Neural crest cell (in vitro differentiated cells): ENCODE data around the gene SLC23A3. TPM values are rescaled to one million over a fixed set of nuclear protein-coding genes. Genes with fewer than 3 reads are reported as not detected.
"Not testable (repeated sequence)": the region's sequence is repeated elsewhere in the genome, so short reads cannot be mapped to it uniquely, and the experiment has no call there.

ENCODE experiments used
- DNase-seq: peaks from one replicate; pipeline ENCODE4 v3.0.0; 2021; ENCODE audit warnings: low read depth, mixed read lengths, low spot score
- H3K27ac Mint-ChIP-seq: one replicate; pipeline ENCODE4 v1.8.0; 2021; ENCODE audit warnings: mild to moderate bottlenecking, mixed read lengths; ENCODE audit not compliant: unreplicated experiment
- H3K27me3 Mint-ChIP-seq: 2 replicates; pipeline ENCODE4 v1.8.0; 2021; ENCODE audit warnings: low read depth, mild to moderate bottlenecking, mixed read lengths
- H3K36me3 Mint-ChIP-seq: 2 replicates; pipeline ENCODE4 v1.8.0; 2021; ENCODE audit warnings: low read depth, mild to moderate bottlenecking, mixed read lengths
- H3K4me1 Mint-ChIP-seq: 2 replicates; pipeline ENCODE4 v1.8.0; 2021; ENCODE audit warnings: mixed read lengths
- H3K4me3 Mint-ChIP-seq: one replicate; pipeline ENCODE4 v1.8.0; 2021; ENCODE audit warnings: mild to moderate bottlenecking, mixed read lengths
- H3K9me3 Mint-ChIP-seq: 2 replicates; pipeline ENCODE4 v1.8.0; 2021; ENCODE audit warnings: mixed read lengths
- CTCF ChIP-seq: fragments of 200-600 bp; sonication (generic); conservative IDR thresholded peaks from 2 replicates; pipeline ENCODE4 v1.5.0; 2021; ENCODE audit warnings: antibody characterized with exemption, mild to moderate bottlenecking
- total RNA-seq: library from RNA; stranded (reverse); gene quantifications from 2 replicates; pipeline ENCODE4 v1.2.1, GENCODE V29; 2021

Gene SLC23A3
- total RNA-seq, 1 donor from 2014 or later: 1.5 TPM

DNA sequence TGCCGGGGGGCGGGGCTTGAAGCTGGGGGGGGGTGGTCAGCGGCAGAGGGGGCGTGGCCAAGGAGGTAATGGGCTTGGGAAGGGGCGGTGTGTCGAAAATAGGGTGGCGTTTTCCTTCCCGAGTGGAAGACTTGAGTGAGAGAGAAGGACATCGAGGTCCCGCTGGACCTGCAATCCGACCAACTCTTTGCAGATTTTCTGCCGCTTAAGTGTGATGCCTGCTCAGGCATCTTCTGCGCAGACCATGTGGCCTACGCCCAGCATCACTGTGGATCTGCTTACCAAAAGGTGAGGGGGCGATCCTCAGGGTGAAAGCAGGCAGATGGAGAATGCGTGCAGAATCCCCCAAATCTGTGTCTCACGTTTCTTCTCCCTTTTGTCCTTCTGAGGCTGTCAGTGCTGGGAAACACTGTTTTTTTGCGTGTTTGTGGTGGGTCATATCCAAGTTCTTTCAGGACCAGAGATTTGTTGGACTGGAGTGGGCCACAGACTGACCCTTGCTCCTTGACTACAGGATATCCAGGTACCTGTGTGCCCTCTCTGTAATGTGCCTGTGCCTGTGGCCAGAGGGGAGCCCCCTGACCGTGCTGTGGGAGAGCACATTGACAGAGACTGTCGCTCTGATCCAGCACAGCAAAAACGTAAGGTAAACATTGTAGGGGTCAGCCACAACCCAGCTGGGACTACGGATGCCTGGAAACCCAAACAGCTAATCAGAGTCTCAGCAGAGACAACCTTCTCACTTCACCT is 37.5 kb upstream of the SLC23A3 start:
- Mint-ChIP-seq H3K27ac (peak overlapping the region; percentile 64), H3K9me3 (peaks cover 2% of the 10 kb centered on the region), H3K4me3 (peak overlapping the region; percentile 92), H3K4me1 (peaks cover 21% of the 10 kb centered on the region), H3K27me3 (peaks cover 3% of the 10 kb centered on the region), H3K36me3 (peaks cover 4% of the 10 kb centered on the region)
- TF ChIP-seq CTCF: no peak
- no peak for DNase-seq

GRCh38 chr2:219206328-219207133 is 36.7 kb upstream of the SLC23A3 start, which contains the start of gene ZFAND2B:
Gene ZFAND2B, plus strand, starts transcription at chr2:219206782. Its CDS starts 206 bp downstream, at chr2:219206988.
- Mint-ChIP-seq H3K9me3 (peaks cover 2% of the 10 kb centered on the region), H3K4me3 (peak within 1 kb of the TSS; percentile 92), H3K4me1 (peaks cover 21% of the 10 kb centered on the region), H3K27me3 (peaks cover 3% of the 10 kb centered on the region), H3K36me3 (peaks cover 4% of the 10 kb centered on the region), H3K27ac (peak within 1 kb of the TSS; percentile 96)
- DNase-seq: peak; percentile 89
- TF ChIP-seq CTCF: peak; percentile 39

GRCh38 chr2:219205981-219206327 is 36.1 kb upstream of the SLC23A3 start:
- DNase-seq: no peak
- Mint-ChIP-seq H3K36me3 (peaks cover 4% of the 10 kb centered on the region), H3K27ac (peak overlapping the region; percentile 96), H3K27me3 (peaks cover 3% of the 10 kb centered on the region), H3K9me3 (peaks cover 4% of the 10 kb centered on the region), H3K4me1 (peaks cover 23% of the 10 kb centered on the region), H3K4me3 (peak overlapping the region; percentile 92)
- no peak for TF ChIP-seq CTCF

DNA sequence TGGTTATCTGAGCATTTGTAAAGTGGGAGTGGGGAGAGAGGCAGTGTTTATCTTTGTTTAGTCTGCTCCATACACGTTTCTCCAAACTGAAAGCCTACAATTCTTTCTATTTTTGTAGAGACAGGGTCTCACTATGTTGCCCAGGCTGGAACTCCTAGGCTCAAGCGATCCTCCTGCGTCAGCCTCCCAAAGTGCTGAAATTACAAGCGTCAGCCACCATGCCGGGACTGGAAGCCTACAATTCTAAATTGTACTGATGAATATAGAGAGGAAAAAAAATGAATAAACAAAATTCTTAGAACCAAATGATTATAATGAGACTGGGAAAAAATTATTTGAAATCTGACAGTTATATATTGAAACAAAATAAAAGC is 35.3 kb upstream of the SLC23A3 start:
- Mint-ChIP-seq H3K36me3 (peaks cover 9% of the 10 kb centered on the region), H3K27ac (no peak overlapping the region), H3K27me3 (peaks cover 3% of the 10 kb centered on the region), H3K4me1 (peaks cover 29% of the 10 kb centered on the region), H3K4me3 (peak overlapping the region; percentile 67), H3K9me3 (peaks cover 7% of the 10 kb centered on the region)
- DNase-seq: no peak
- TF ChIP-seq CTCF: no peak

- Mint-ChIP-seq H3K27me3 (peaks cover 3% of the 10 kb centered on the region), H3K36me3 (peaks cover 9% of the 10 kb centered on the region), H3K4me3 (peak overlapping the region; percentile 67), H3K9me3 (peaks cover 7% of the 10 kb centered on the region), H3K4me1 (peaks cover 29% of the 10 kb centered on the region), H3K27ac (peak overlapping the region; percentile 91)
- no peak for TF ChIP-seq CTCF
- DNase-seq: no peak
These were observed 34.8 kb upstream of the SLC23A3 start for GRCh38 chr2:219204425-219205164.

GRCh38 chr2:219201331-219201730 is 31.5 kb upstream of the SLC23A3 start:
- not testable (repeated sequence) for H3K36me3 Mint-ChIP-seq, DNase-seq, H3K27ac Mint-ChIP-seq, H3K4me3 Mint-ChIP-seq, H3K9me3 Mint-ChIP-seq
- H3K27me3 Mint-ChIP-seq: peaks cover 11% of the 10 kb centered on the region
- peaks cover 12% of the 10 kb centered on the region for H3K4me1 Mint-ChIP-seq

DNA sequence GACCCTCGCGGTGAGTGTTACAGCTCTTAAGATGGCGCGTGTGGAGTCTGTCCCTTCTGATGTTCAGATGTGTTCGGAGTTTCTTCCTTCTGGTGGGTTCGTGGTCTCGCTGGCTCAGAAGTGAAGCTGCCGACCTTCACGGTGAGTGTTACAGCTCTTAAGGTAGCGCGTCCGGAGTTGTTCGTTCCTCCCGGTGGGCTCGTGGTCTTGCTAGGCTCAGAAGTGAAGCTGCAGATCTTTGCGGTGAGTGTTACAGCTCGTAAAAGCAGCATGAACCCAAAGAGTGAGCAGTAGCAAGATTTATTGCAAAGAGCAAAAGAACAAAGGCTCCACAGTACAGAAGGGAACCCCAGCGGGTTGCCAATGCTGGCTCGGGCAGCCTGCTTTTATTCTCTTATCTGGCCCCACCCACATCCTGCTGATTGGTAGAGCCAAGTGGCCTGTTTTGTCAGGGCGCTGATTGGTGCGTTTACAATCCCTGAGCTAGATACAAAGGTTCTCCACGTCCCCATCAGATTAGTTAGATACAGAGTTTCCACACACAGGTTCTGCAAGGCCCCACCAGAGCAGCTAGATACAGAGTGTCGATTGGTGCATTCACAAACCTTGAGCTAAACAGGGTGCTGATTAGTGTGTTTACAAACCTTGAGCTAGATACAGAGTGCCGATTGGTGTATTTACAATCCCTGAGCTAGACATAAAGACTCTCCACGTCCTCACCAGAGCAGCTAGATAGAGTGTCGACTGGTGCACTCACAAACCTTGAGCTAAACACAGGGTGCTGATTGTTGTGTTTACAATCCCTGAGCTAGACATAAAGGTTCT is 30.9 kb upstream of the SLC23A3 start:
- Mint-ChIP-seq H3K27ac (peak overlapping the region; percentile 51), H3K4me3 (peak overlapping the region; percentile 36)
- not testable (repeated sequence) for H3K27me3 Mint-ChIP-seq, H3K9me3 Mint-ChIP-seq, H3K4me1 Mint-ChIP-seq, DNase-seq, H3K36me3 Mint-ChIP-seq
